EH (cell line): ENCODE results near the gene CLEC4E.
"Not testable (repeated sequence)": the region's sequence is repeated elsewhere in the genome, so short reads cannot be mapped to it uniquely, and the experiment has no call there.

Experiments used
- DNase-seq: peaks from one replicate; pipeline ENCODE4 v3.0.0-alpha.2; 2015; ENCODE audit warnings: low read depth

Gene CLEC4E

GRCh38 chr12:8537820-8538219 lies 2.9 kb downstream of the CLEC4E start:
- DNase-seq = not testable (repeated sequence)

GRCh38 chr12:8532045-8532444 lies 8.7 kb downstream of the CLEC4E start:
- no peak for DNase-seq

GRCh38 chr12:8527250-8528130 lies 13.2 kb downstream of the CLEC4E start:
- no peak for DNase-seq

GRCh38 chr12:8519171-8519570 lies 21.5 kb downstream of the CLEC4E start:
- no peak for DNase-seq

GRCh38 chr12:8517971-8518370 lies 22.7 kb downstream of the CLEC4E start:
- no peak for DNase-seq

- no peak for DNase-seq
These were observed 27.4 kb downstream of the CLEC4E start, which contains the start of gene CLEC4D for GRCh38 chr12:8513256-8513655. Gene CLEC4D (plus strand): TSS chr12:8513503. CDS start chr12:8513733, 230 bp downstream.

GRCh38 chr12:8508910-8509841 lies 31.5 kb downstream of the CLEC4E start:
- DNase-seq = no peak

GRCh38 chr12:8508223-8508622 lies 32.5 kb downstream of the CLEC4E start:
- no peak for DNase-seq

- DNase-seq = no peak
These were observed 33.1 kb downstream of the CLEC4E start for GRCh38 chr12:8507596-8507995.

- DNase-seq = no peak
These were observed 36.4 kb downstream of the CLEC4E start for GRCh38 chr12:8504351-8504750.

GRCh38 chr12:8501720-8502119 lies 39.0 kb downstream of the CLEC4E start:
- DNase-seq = no peak

GRCh38 chr12:8499616-8500015 lies 41.1 kb downstream of the CLEC4E start:
- no peak for DNase-seq

GRCh38 chr12:8496074-8496473 lies 44.6 kb downstream of the CLEC4E start:
- DNase-seq = not testable (repeated sequence)

- not testable (repeated sequence) for DNase-seq
These were observed 45.0 kb downstream of the CLEC4E start for GRCh38 chr12:8495671-8496070.

- no peak for DNase-seq
These were observed 47.6 kb downstream of the CLEC4E start for GRCh38 chr12:8493084-8493483.

GRCh38 chr12:8491646-8492530 lies 48.8 kb downstream of the CLEC4E start:
- DNase-seq = no peak
